Activated CD8-positive, alpha-beta memory T cell treated with anti-CD3 and anti-CD28 coated beads for 24 hours (primary cell): ENCODE data around the gene DLGAP1.
"Not testable (repeated sequence)": the region's sequence is repeated elsewhere in the genome, so short reads cannot be mapped to it uniquely, and the experiment has no call there.

ENCODE experiments used
- DNase-seq: peaks from one replicate; pipeline ENCODE4 v3.0.0-alpha.2; 2020

DLGAP1 gene

GRCh38 chr18:4455113-4455811 lies at the start of gene DLGAP1:
TSS of gene DLGAP1 (minus strand) at chr18:4455307.
- peak; percentile 55 for DNase-seq

GRCh38 chr18:4494703-4495284 lies 39.7 kb upstream of the DLGAP1 start:
- not testable (repeated sequence) for DNase-seq

DNA sequence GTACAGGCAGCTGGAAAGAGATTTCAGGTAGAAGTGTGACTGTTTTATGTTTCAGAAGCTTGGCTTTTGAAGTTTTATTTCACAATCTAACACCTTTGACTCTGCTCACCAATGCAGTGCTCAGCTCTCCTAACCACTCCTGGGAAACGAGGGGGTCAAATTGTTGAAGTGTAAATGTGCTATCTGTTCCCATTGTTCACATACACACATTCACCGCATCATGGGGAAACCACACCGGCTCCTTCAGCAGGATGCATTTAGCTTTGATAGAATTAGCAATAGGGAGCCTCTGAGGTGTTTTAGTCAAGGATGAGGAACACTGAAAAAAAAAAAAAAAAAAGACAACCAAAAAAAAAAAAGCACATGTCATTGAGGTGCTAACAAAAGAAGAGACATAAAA lies 13.4 kb upstream of the DLGAP1 start:
- no peak for DNase-seq

DNA sequence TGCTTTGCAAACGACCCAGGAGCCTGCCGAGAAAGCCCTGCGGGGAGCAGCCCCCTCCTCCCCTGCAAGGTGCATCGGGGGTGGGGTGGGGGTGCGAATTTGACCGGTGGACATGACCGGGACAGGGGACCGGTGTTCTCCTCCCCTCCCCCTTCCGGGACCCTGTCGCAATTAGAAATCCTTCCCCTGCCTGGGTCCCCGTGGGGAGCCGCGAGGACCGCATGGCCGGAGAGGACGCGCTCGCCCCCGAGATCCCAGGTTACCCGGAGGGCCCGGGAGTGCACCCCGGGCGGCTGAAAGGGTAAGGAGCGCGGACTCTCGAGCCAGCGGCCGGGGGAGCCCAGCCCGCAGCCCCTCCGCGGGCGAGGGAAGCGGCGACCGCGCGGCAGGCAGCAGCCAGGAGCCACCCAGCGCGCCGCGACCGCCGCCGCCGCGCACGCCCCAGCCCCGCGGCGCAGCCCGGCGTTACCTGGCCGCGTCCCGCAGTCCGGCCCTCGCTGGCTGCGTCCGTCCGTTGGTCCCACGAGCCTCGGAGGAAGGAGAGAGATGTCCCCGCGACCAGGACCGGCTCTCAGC lies 482 bp downstream of the DLGAP1 start:
- DNase-seq = no peak

DNA sequence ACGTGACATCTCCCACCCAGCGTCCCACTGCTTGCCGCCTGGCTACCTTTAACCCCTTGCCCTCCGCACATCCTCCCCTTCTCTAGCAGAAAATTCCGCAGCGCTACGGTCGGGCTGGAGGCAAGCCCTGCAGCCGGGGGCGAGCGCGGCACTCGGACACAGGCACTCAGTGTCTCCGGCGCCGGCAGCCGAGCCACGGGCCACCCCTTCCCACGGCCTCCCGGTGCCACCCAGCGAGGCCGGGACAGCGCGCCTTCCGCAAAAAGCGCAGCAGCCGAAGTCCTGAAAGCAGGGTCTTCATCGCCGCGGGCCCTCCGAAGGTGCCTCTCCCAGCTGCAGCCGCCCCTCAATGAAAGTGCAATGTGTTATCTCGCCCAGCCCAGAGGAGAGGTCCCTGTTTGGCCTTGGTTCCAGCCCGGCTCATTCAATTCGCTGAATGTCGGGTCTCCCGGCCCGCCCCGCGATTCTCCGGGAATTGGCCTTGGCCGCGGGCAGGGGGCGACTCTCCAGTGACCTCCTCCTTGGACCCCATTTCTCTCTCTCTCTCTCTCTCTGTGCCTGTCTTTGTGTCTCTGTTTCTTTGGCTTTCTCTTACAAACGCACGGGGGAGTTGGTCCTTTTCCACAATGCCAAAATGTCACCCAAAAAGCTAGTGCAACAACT lies 1.1 kb downstream of the DLGAP1 start:
- no peak for DNase-seq

- DNase-seq = no peak
Observed at GRCh38 chr18:4453567-4453873, 1.6 kb downstream of the DLGAP1 start.

- DNase-seq = no peak
Observed at GRCh38 chr18:4450065-4450658, 4.9 kb downstream of the DLGAP1 start.

DNA sequence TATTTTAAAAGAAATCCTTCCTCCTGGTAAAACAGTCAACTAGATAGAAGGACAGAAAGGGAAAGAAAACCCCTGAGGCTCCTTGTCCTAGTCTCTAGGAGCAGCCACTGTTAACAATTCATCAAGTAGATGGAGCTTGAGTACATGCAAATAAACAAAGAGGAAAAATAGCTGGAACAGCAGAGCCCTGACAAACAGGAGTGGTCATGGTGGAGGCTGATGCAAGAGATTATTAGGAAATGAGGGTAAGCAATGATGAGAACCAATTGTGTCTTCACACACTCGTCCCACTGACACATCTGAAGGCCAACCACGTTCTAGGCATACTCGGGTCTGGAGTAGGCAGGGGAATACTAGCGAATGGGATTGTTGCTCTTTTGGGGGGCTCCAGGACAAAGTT lies 9.2 kb downstream of the DLGAP1 start:
- no peak for DNase-seq

DNA sequence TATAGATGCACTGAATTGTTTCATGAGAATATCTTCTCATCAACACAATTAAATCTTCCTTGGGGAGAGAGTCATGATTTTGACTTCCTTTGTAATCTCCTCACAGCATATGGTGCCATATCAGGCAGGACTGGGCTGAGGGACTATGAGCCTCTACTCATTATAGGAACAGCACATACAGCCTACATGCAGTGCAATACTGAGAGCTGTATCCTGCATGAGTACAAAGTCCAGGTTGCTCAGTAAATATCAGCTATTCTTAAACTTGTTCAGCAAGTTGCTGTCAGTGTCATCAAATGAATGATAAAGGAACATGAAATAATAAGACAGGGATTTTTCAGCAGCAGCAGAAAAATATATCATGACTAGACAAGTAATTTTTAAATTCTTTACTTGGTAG lies 10.8 kb downstream of the DLGAP1 start:
- no peak for DNase-seq

DNA sequence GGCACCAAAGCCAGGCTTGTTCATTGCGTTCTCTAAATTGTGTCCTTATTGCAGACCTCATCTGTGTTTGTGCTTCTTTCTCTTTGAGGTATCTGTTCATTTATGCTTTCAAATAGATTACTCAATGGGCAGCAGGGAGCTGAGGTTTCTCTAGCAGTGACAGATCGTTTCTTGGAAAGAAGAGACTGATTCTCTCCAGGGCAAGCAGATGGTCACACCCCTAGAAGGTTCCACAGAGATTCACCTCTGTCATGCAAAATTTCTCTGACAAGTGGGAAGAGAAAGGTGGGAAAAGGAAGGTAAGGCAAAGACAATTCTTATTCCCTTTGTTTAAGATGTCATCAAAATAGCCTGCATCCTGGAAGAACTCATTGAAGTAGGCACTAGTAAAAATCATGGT lies 14.0 kb downstream of the DLGAP1 start:
- DNase-seq = no peak

GRCh38 chr18:4438938-4439337 lies 16.2 kb downstream of the DLGAP1 start:
- DNase-seq = no peak

DNA sequence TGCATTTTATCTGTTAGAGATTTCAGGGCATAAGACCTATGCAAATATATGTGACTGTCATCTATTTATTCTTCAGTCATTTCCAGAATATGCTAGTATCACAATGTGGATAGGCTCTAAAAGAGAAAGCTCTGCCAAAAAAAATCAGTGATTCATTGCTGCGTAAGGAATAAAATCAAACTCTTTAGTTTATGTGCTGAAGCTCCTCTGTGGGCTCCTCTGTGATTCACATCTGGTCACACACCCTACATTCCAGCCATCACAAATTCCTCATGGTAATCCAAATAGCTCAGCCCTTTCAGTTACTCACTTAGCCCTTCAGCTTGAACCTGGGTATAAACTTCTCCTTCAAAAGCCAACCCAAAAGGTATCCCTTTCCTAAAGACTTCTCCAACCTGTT lies 21.4 kb downstream of the DLGAP1 start:
- no peak for DNase-seq

DNA sequence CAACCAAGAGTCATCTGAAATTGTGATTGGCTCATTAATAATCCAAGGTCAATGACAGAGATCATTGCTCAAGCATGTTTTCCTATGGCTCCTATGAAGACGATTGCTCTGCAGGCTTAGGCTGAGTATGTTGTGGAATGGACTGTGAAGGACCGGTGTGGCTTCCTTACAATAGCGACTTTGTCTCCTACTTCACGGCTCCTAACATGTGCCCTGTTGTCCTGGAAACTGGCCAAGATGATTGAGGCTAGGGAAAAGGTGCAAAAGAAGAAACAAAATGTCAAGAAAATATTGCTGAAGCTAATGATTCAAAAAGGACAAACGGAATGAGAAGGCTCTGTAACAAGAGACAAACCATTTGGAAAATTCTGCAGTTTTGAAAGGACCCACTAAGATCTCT lies 24.3 kb downstream of the DLGAP1 start:
- DNase-seq = no peak

- no peak for DNase-seq
Observed at GRCh38 chr18:4417714-4418113, 37.4 kb downstream of the DLGAP1 start.

GRCh38 chr18:4416976-4417375 lies 38.1 kb downstream of the DLGAP1 start:
- no peak for DNase-seq

- DNase-seq = no peak
Observed at GRCh38 chr18:4412286-4412685, 42.8 kb downstream of the DLGAP1 start.

DNA sequence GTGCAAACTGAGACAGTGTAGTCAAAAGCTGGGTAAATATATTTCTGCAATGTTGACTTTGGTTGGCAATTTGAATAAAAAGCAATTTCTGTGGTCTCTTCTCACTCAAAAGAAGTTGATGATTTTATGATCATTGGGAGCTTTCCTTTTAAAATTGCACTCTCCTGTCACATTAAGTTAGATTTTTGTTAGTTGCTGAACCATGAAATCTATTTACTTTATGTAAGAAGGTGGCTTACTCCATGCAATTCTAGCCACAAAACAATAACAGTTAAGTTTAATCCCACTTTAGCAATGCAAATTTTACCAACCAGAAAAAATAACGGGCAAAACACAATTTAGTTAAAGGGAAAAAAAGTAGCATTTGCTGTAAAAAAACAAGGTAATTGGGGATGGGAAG lies 48.3 kb downstream of the DLGAP1 start:
- no peak for DNase-seq

DNA sequence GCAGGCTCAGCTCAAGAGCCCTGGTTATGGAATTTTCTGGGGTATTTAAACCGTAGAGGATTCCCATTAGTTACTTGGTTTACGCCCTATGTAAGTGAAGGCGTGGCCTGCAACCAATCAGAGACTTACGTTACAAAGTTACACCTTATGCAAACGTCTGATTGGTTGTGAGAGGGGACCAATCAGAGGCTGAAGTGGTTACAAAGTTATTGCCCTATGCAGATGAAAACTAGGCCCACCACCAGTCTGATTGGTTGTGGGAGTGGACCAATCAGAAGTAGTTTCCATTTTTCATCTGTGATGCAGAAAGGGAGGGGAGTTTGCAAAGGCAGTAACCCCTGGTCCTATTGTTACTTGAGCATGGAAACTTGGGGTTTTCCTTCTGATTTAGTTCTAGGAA lies 49.1 kb downstream of the DLGAP1 start:
- DNase-seq = no peak

GRCh38 chr18:4403836-4404235 lies 51.3 kb downstream of the DLGAP1 start:
- no peak for DNase-seq

GRCh38 chr18:4400911-4401310 lies 54.2 kb downstream of the DLGAP1 start:
- DNase-seq = no peak

GRCh38 chr18:4399929-4400328 lies 55.2 kb downstream of the DLGAP1 start:
- no peak for DNase-seq

- DNase-seq = no peak
Observed at GRCh38 chr18:4394700-4395099, 60.4 kb downstream of the DLGAP1 start.

- no peak for DNase-seq
Observed at GRCh38 chr18:4391859-4392258, 63.2 kb downstream of the DLGAP1 start.

GRCh38 chr18:4385876-4386275 lies 69.2 kb downstream of the DLGAP1 start:
- DNase-seq = no peak
